GM19240 (cell line): ENCODE data around the gene SPINT2.
"Not testable (repeated sequence)": the region's sequence is repeated elsewhere in the genome, so short reads cannot be mapped to it uniquely, and the experiment has no call there.

ENCODE experiments used
- DNase-seq: peaks from one replicate; pipeline ENCODE4 v3.0.0; 2011; ENCODE audit warnings: low spot score; ENCODE audit not compliant: insufficient read length

The SPINT2 gene

GRCh38 chr19:38234615-38235014, 29.8 kb upstream of the SPINT2 start:
- no peak for DNase-seq

GRCh38 chr19:38239816-38240215, 24.6 kb upstream of the SPINT2 start:
- DNase-seq: no peak

GRCh38 chr19:38243279-38243673, 21.1 kb upstream of the SPINT2 start:
- no peak for DNase-seq

- no peak for DNase-seq
These were observed 18.4 kb upstream of the SPINT2 start for GRCh38 chr19:38245826-38246498.

GRCh38 chr19:38247126-38247525, 17.2 kb upstream of the SPINT2 start:
- no peak for DNase-seq

GRCh38 chr19:38247734-38248268, 16.6 kb upstream of the SPINT2 start:
- no peak for DNase-seq

- no peak for DNase-seq
These were observed 16.0 kb upstream of the SPINT2 start for GRCh38 chr19:38248421-38248820.

- no peak for DNase-seq
These were observed 13.9 kb upstream of the SPINT2 start for GRCh38 chr19:38250428-38250820.

- DNase-seq: no peak
These were observed 13.4 kb upstream of the SPINT2 start for GRCh38 chr19:38250821-38251563.

- no peak for DNase-seq
These were observed 12.8 kb upstream of the SPINT2 start for GRCh38 chr19:38251564-38252051.

GRCh38 chr19:38252385-38252784, 12.0 kb upstream of the SPINT2 start:
- DNase-seq: no peak

- no peak for DNase-seq
These were observed 11.3 kb upstream of the SPINT2 start for GRCh38 chr19:38252941-38253691.

GRCh38 chr19:38253788-38254187, 10.6 kb upstream of the SPINT2 start:
- no peak for DNase-seq

GRCh38 chr19:38255383-38256014, 8.9 kb upstream of the SPINT2 start:
- DNase-seq: no peak

GRCh38 chr19:38261942-38262341, 2.4 kb upstream of the SPINT2 start:
- DNase-seq: not testable (repeated sequence)

GRCh38 chr19:38262585-38263268, 1.6 kb upstream of the SPINT2 start:
- no peak for DNase-seq

GRCh38 chr19:38263689-38264485, 486 bp upstream of the SPINT2 start:
- DNase-seq: peak; percentile 33

GRCh38 chr19:38265213-38265861, 964 bp downstream of the SPINT2 start:
- DNase-seq: no peak

- no peak for DNase-seq
These were observed 1.6 kb downstream of the SPINT2 start for GRCh38 chr19:38265921-38266429.
